ENCODE data around the gene COL5A1.

GRCh38 chr9:134677743-134678142 lies 36.1 kb downstream of the COL5A1 start:
- TF ChIP-seq, protein P1, sequence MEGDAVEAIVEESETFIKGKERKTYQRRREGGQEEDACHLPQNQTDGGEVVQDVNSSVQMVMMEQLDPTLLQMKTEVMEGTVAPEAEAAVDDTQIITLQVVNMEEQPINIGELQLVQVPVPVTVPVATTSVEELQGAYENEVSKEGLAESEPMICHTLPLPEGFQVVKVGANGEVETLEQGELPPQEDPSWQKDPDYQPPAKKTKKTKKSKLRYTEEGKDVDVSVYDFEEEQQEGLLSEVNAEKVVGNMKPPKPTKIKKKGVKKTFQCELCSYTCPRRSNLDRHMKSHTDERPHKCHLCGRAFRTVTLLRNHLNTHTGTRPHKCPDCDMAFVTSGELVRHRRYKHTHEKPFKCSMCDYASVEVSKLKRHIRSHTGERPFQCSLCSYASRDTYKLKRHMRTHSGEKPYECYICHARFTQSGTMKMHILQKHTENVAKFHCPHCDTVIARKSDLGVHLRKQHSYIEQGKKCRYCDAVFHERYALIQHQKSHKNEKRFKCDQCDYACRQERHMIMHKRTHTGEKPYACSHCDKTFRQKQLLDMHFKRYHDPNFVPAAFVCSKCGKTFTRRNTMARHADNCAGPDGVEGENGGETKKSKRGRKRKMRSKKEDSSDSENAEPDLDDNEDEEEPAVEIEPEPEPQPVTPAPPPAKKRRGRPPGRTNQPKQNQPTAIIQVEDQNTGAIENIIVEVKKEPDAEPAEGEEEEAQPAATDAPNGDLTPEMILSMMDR (optimal IDR thresholded peaks at IDR 0.05 in 1 of 3, IDR thresholded peaks at IDR 0.05 in 1 of 3, conservative IDR thresholded peaks at IDR 0.05 in 1 of 3; ENCODE audit: extremely low read depth in 1 of 3, insufficient read depth in 2 of 3, low read length in 3 of 3) = no peak
- no peak for TF ChIP-seq EZH2 (IDR thresholded peaks at IDR 0.05; ENCODE audit: low read length)
